ENCODE data around the gene DTWD2. TPM values are rescaled to one million over a fixed set of nuclear protein-coding genes. Genes with fewer than 3 reads are reported as not detected.
A peak's percentile ranks its signal among the peaks of the same experiment; 100 is the strongest.

The DTWD2 gene
- total RNA-seq, 1 donor from 2014 or later: 4.4 TPM

DNA sequence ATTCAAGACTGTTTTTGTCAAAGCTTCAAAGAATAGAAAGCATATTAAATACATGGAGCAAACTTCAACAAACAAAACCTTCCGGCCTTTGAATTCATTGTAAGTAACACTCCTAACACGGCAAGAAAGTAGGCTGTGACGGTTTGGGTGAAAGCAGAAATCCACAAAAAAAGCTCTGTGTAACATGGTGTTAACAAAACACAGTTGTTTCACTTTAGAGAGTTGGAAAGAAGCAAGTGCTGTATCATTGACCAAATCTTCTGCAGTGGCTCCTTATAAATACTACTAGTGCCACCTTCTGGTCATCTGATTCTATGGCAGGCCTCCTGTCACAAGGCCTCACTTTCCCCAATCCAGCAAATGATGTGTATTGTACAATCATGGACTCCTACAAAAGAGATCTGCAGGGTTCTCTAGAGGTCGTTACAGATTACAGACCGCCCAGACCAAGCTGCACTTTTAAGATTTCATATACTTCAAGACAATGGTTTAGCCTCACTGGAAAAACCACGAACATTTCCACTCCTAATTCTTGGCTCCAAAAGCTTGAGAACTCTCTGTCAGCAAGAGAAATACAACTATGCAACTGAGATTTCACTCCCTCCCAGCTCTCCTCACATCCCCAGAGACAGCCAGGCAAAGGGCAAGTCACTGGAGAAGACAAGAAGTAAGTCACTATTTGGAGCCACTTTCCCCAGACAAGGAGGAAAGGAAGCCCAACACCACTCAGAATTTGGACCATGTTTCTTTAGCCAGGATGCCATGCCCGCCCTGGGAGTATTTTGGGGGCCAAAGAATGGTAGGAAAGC lies 196.2 kb downstream of the DTWD2 start:
- no peak for DNase-seq (ENCODE audit: extremely low spot score, unreplicated experiment)
- Mint-ChIP-seq H3K4me3 (peak overlapping the region; percentile 42), H3K4me1 (ENCODE audit: unreplicated experiment) (peaks cover 11% of the 10 kb centered on the region), H3K9me3 (peaks cover 7% of the 10 kb centered on the region), H3K36me3 (peaks cover 4% of the 10 kb centered on the region), H3K27me3 (peaks cover 6% of the 10 kb centered on the region), H3K27ac (peak overlapping the region; percentile 29)
- TF ChIP-seq, protein P1, sequence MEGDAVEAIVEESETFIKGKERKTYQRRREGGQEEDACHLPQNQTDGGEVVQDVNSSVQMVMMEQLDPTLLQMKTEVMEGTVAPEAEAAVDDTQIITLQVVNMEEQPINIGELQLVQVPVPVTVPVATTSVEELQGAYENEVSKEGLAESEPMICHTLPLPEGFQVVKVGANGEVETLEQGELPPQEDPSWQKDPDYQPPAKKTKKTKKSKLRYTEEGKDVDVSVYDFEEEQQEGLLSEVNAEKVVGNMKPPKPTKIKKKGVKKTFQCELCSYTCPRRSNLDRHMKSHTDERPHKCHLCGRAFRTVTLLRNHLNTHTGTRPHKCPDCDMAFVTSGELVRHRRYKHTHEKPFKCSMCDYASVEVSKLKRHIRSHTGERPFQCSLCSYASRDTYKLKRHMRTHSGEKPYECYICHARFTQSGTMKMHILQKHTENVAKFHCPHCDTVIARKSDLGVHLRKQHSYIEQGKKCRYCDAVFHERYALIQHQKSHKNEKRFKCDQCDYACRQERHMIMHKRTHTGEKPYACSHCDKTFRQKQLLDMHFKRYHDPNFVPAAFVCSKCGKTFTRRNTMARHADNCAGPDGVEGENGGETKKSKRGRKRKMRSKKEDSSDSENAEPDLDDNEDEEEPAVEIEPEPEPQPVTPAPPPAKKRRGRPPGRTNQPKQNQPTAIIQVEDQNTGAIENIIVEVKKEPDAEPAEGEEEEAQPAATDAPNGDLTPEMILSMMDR (conservative IDR thresholded peaks at IDR 0.05): peak; percentile 92

DNA sequence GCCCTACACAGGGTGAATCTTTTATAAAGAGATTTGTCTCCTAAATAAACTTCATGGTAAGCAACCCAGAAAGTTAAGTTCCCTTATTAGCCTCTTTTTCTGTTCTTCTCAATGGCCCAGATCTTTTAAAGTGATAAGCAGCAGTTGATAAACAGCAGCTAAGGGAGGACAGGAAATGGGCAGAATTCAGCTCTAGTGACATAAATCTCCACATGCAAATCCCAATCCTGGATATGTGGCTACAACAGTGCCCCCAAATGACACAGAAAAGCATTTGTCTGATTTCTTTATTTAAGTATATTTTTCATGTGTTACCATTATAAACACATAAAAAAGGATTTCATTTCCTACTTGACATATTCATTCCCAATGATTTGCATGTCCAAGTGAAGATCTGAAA lies 199.0 kb downstream of the DTWD2 start:
- H3K27ac Mint-ChIP-seq: no peak overlapping the region
- H3K4me3 Mint-ChIP-seq: no peak overlapping the region
- H3K27me3 Mint-ChIP-seq: peaks cover 6% of the 10 kb centered on the region
- H3K4me1 Mint-ChIP-seq (ENCODE audit: unreplicated experiment): peaks cover 11% of the 10 kb centered on the region
- TF ChIP-seq, protein P1 (conservative IDR thresholded peaks at IDR 0.05): no peak
- peaks cover 4% of the 10 kb centered on the region for H3K36me3 Mint-ChIP-seq
- H3K9me3 Mint-ChIP-seq: peaks cover 7% of the 10 kb centered on the region
- DNase-seq (ENCODE audit: extremely low spot score, unreplicated experiment): no peak

DNA sequence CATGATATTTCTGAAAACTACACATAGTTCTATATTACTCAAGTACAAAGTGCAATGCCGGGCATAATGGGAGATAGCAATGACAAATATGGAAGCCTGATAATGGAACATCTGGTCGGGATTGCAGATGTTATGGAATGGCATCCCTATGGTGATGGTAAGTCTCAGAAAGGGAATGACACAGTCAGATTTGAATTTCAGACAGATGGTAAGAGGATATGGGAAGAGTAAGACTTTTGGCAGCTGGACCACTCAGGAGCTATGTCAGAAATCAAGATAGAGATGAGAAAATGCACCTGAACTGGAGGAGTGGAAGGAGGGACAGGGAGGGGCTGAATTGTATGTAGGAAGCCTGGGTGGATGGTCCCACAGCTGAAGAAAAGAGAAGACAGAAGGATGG lies 200.0 kb downstream of the DTWD2 start:
- no peak for DNase-seq (ENCODE audit: extremely low spot score, unreplicated experiment)
- H3K9me3 Mint-ChIP-seq: peaks cover 7% of the 10 kb centered on the region
- H3K36me3 Mint-ChIP-seq: peaks cover 4% of the 10 kb centered on the region
- TF ChIP-seq, protein P1 (conservative IDR thresholded peaks at IDR 0.05): no peak
- H3K4me1 Mint-ChIP-seq (ENCODE audit: unreplicated experiment): peaks cover 11% of the 10 kb centered on the region
- peaks cover 7% of the 10 kb centered on the region for H3K27me3 Mint-ChIP-seq
- no peak overlapping the region for H3K4me3 Mint-ChIP-seq
- H3K27ac Mint-ChIP-seq: no peak overlapping the region

Small RNAs within 50 kb of the gene (microRNA-seq; reads per million reads assigned to microRNA genes)
- not detected for gene MIR1244-2

Other genes starting within 250 kb of the DTWD2 start
- gene DMXL1, start 82.5 kb upstream of the DTWD2 start, total RNA-seq (ENCODE audit: low replicate concordance): 29.0 and 31.2 TPM in 2 replicates

All from type B pancreatic cell (in vitro differentiated cells).